ENCODE measurements around the gene PPARD. TPM values are rescaled to one million over a fixed set of nuclear protein-coding genes. Genes with fewer than 3 reads are reported as not detected.
"Not testable (repeated sequence)": the region's sequence is repeated elsewhere in the genome, so short reads cannot be mapped to it uniquely, and the experiment has no call there.

The PPARD gene
- total RNA-seq, 2 donors from 2014 or later, result 15.8 to 38.4 TPM

DNA sequence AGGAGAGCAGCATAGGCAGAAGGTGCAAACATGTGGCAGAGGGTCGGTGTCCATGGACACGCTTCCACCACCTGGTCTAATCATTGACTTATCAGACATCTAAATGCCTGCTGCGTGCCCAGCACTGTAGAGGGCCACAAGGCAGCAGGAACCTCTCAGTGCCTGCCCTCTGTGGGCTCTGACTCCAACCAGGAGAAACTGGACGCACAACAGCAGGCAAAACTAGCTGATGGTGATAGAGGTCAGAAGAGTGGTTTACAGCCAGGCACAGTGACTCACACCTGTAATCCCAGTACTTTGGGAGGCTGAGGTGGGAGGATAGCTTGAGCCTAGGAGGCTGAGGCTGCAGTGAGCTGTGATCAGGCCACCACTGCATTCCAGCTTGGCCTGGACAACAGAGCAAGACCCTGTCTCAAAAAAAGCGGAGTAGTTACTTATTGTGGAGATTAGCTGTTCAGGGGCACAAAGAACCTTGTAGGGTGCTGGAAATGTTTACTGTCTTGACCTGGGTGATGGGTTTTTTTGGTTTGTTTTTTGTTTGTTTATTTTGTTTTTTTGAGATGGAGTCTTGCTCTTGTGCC lies 46.5 kb downstream of the PPARD start:
- H3K9me3 ChIP-seq, result no peaks in the 10 kb centered on the region

DNA sequence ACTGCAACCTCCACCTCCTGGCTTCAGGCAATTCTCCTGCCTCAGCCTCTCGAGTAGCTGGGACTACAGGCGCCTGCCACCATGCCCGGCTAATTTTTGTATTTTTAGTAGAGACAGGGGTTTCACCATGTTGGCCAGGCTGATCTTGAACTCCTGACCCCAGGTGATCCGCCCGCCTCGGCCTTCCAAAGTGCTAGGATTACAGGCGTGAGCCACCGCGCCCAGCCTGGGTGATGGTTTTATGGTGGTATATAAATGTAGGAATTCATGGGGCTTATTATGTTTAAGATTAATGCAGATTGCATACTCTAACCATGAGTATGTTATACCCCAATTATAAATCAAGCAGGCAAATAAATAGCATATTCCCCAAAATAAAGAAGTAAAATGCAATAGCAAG lies 47.0 kb downstream of the PPARD start:
- H3K4me1 ChIP-seq (ENCODE audit: control insufficient read depth in 1 of 2, low read depth in 2 of 2), result peaks cover 0 to 16% of the 10 kb centered on the region in 2 donors
- H3K9me3 ChIP-seq; H3K27ac ChIP-seq; H3K27me3 ChIP-seq (replicated peaks; ENCODE audit: insufficient read depth); ATAC-seq (ENCODE audit: insufficient number of reproducible peaks, low FRiP score, low read depth); DNase-seq (ENCODE audit: low spot score); H3K4me3 ChIP-seq; H3K36me3 ChIP-seq: not testable (repeated sequence)

More for the DNA sequence above, 46.5 kb downstream of the PPARD start:
- TF ChIP-seq, protein P1, sequence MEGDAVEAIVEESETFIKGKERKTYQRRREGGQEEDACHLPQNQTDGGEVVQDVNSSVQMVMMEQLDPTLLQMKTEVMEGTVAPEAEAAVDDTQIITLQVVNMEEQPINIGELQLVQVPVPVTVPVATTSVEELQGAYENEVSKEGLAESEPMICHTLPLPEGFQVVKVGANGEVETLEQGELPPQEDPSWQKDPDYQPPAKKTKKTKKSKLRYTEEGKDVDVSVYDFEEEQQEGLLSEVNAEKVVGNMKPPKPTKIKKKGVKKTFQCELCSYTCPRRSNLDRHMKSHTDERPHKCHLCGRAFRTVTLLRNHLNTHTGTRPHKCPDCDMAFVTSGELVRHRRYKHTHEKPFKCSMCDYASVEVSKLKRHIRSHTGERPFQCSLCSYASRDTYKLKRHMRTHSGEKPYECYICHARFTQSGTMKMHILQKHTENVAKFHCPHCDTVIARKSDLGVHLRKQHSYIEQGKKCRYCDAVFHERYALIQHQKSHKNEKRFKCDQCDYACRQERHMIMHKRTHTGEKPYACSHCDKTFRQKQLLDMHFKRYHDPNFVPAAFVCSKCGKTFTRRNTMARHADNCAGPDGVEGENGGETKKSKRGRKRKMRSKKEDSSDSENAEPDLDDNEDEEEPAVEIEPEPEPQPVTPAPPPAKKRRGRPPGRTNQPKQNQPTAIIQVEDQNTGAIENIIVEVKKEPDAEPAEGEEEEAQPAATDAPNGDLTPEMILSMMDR (IDR thresholded peaks at IDR 0.05), result no peak
- ATAC-seq (ENCODE audit: insufficient number of reproducible peaks, low FRiP score, low read depth) (no peak), DNase-seq (ENCODE audit: low spot score) (no peak)
- no peaks in the 10 kb centered on the region for H3K27me3 ChIP-seq (replicated peaks; ENCODE audit: insufficient read depth)
- no peaks in the 10 kb centered on the region for H3K36me3 ChIP-seq
- no peak overlapping the region for H3K4me3 ChIP-seq
- no peak overlapping the region for H3K27ac ChIP-seq
- peaks cover 0 to 13% of the 10 kb centered on the region in 2 donors for H3K4me1 ChIP-seq (ENCODE audit: control insufficient read depth in 1 of 2, low read depth in 2 of 2)

DNA sequence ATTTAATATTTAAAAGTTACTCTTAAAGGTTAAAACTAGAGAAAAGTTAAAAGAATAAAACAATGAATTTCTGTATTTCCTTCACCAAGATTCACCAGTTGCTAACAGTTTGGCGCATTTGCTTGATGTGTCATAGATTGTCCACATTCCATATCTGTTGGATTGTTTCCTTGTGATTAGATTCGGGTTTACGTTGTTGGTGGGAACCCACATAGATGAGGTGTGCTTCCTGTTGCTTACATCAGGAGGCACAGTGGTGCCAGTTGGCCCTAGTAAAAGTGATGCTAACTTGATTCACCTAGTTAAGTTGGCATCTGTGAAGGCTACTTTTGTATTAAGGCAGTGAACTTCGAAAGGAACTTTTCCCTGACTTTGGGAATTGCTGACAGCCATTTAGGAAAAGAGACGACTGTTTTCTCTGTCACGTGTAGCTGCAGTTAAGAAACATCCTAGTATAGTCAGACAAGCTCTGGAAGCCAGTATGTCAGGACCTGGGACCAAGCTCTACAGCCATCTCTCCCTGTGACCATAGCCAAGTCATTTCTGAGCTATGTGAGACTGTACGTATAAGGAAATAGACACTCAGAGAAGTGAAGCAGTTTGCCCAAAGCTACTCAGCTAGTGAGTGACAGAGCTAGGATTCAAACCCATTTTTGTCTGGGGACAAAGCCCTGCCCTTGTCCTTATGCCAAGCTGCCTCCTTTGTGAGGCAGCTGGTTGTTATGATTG lies 49.0 kb downstream of the PPARD start:
- TF ChIP-seq, protein P1 (IDR thresholded peaks at IDR 0.05), result no peak
- Histone ChIP-seq H3K36me3 (no peaks in the 10 kb centered on the region), H3K27ac (no peak overlapping the region), H3K4me3 (no peak overlapping the region), H3K4me1 (ENCODE audit: control insufficient read depth in 1 of 2, low read depth in 2 of 2) (peaks cover 0 to 16% of the 10 kb centered on the region in 2 donors), H3K9me3 (no peaks in the 10 kb centered on the region), H3K27me3 (replicated peaks; ENCODE audit: insufficient read depth) (no peaks in the 10 kb centered on the region)
- DNase-seq (ENCODE audit: low spot score), result no peak
- no peak for ATAC-seq (ENCODE audit: insufficient number of reproducible peaks, low FRiP score, low read depth)

DNA sequence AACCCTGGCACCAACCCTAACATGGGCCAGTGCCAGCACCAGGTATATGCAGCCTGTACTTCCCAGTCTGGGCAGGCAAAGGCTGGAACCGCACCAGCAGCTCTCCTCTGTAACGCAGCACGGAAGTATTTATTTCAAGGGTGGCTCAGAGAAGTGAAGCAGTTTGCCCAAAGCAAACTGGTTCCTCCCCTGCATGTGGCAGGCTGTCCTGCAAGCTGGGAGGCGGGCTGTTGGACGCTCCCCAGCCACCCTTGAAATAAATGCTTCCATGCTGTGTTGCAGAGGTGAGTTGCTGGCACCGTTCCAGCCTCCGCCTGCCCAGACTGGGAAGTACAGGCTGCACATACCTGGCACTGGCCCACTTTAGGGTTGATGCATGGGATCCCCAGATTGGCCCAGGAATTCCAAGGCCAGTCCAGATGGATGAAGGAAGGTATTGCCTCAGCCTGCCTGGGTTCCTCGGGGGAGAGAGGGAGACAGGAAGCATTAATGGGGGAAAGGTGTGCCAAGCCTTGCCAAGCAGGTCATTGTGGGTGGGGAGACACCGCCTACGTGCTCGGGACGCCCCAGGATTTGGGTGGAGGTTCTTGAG lies 49.8 kb downstream of the PPARD start:
- DNase-seq (ENCODE audit: low spot score), result no peak
- H3K36me3 ChIP-seq, result no peaks in the 10 kb centered on the region
- no peaks in the 10 kb centered on the region for H3K9me3 ChIP-seq
- no peaks in the 10 kb centered on the region for H3K27me3 ChIP-seq (replicated peaks; ENCODE audit: insufficient read depth)
- ATAC-seq (ENCODE audit: insufficient number of reproducible peaks, low FRiP score, low read depth), result no peak
- TF ChIP-seq, protein P1 (IDR thresholded peaks at IDR 0.05), result no peak
- H3K4me3 ChIP-seq, result no peak overlapping the region
- peaks cover 0 to 16% of the 10 kb centered on the region in 2 donors for H3K4me1 ChIP-seq (ENCODE audit: control insufficient read depth in 1 of 2, low read depth in 2 of 2)
- H3K27ac ChIP-seq, result no peak overlapping the region

DNA sequence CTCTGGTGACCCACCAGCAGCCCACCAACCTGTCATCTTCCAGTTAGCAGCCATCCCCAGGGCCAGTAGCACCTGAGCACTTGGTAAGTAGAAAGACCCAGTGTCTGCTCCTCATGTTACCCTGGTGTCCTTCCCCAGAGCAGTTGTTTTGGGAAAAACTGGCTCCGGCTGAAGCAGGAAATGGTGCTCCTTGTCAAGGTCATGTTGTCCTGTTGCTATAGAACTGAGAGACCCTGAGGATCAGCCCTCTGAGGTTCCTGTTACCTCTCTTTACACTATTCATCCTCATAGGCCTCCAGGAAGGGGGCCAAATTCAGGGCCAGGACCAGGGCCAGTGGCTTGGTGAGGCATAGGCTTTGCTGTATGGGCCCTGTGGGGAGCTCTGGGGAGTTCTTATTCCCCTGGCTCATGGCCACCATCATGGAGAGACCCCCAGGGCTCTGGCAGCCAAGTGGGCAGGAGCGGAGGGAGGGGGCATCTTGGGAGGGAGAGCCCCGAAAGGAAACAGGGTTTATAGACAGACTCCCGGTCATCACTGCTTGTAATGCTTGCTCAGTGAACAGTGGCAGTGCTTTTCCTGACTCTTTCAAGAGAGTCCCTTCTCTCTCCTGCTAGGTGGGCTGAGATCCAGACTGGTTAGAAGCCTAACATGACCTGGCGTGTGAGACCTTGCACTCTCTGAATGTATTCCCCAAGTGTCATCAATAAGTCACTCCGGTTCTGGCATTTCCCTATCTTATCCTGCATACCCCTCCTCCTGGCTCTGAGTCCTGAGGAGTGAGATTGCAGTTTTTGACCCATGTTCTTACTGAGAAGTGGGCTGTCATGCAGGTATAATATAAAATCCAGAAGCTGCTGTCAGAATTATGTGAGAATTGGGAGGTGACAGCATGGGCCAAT lies 50.7 kb downstream of the PPARD start:
- Histone ChIP-seq H3K9me3 (no peaks in the 10 kb centered on the region), H3K4me3 (no peak overlapping the region), H3K27ac (no peak overlapping the region), H3K27me3 (replicated peaks; ENCODE audit: insufficient read depth) (no peaks in the 10 kb centered on the region), H3K4me1 (ENCODE audit: control insufficient read depth in 1 of 2, low read depth in 2 of 2) (peaks cover 0 to 16% of the 10 kb centered on the region in 2 donors), H3K36me3 (no peaks in the 10 kb centered on the region)
- ATAC-seq (ENCODE audit: insufficient number of reproducible peaks, low FRiP score, low read depth) (no peak), DNase-seq (ENCODE audit: low spot score) (no peak)
- TF ChIP-seq, protein P1 (IDR thresholded peaks at IDR 0.05), result no peak

Measured in thoracic aorta (tissue), 2 donors.